Cardiac fibroblast (primary cell): ENCODE data around the gene PRKCH.

ENCODE experiments used
- DNase-seq, 2 donors: peaks; one replicate each; pipeline versions ENCODE4 v3.0.0 to v3.0.0-alpha.2; 2010; ENCODE audit warnings: low read depth in 2 of 2
- H3K4me3 ChIP-seq, 2 donors: replicated peaks in 1 of 2; 1 replicate in 1 of 2; 2 replicates in 1 of 2; pipeline ENCODE4 v1.5.1; 2011; ENCODE audit warnings: low read depth in 2 of 2, low read length in 2 of 2, mild to moderate bottlenecking in 2 of 2, moderate library complexity in 1 of 2
- CTCF ChIP-seq: IDR thresholded peaks from one replicate; pipeline ENCODE4 v1.5.1; 2011; ENCODE audit warnings: low read depth, mild to moderate bottlenecking, low read length, inconsistent platforms

Gene PRKCH

GRCh38 chr14:61368781-61369453 lies 47.5 kb downstream of the PRKCH start:
- DNase-seq, result no peak
- TF ChIP-seq CTCF, result no peak
- no peak overlapping the region for H3K4me3 ChIP-seq

DNA sequence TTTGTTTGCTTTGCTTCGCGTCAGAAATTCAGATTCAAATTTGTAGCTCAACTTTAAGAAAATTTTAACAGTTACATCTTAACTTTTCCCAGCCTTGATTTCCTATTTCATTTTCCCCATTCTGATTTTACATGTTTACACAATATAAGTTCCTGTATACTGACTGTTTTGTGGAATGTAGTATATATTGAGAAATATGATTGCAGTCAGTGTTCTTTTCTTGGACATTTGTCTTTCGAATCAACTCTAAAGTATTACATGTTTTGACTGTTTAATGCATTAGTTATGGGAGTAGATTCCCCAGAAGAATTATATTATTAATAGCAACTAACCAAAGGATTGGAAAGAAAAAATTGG lies 48.1 kb downstream of the PRKCH start:
- H3K4me3 ChIP-seq, result no peak overlapping the region
- no peak for DNase-seq
- no peak for TF ChIP-seq CTCF

- DNase-seq, result no peak
- H3K4me3 ChIP-seq, result no peak overlapping the region
- no peak for TF ChIP-seq CTCF
These were observed 51.0 kb downstream of the PRKCH start for GRCh38 chr14:61372379-61372778.

- no peak for DNase-seq
- no peak for TF ChIP-seq CTCF
These were observed 51.6 kb downstream of the PRKCH start for GRCh38 chr14:61372842-61373555.

GRCh38 chr14:61374284-61374683 lies 52.9 kb downstream of the PRKCH start:
- DNase-seq, result no peak

More at GRCh38 chr14:61372842-61373555, 51.6 kb downstream of the PRKCH start:
- no peak overlapping the region for H3K4me3 ChIP-seq

GRCh38 chr14:61375218-61375617 lies 53.8 kb downstream of the PRKCH start:
- no peak for TF ChIP-seq CTCF
- no peak overlapping the region for H3K4me3 ChIP-seq
- no peak for DNase-seq

More at GRCh38 chr14:61374284-61374683, 52.9 kb downstream of the PRKCH start:
- no peak for TF ChIP-seq CTCF
- no peak overlapping the region for H3K4me3 ChIP-seq
